Choroid plexus epithelial cell (primary cell): ENCODE data around the gene OR8H3.
"Not testable (repeated sequence)": the region's sequence is repeated elsewhere in the genome, so short reads cannot be mapped to it uniquely, and the experiment has no call there.

Experiments used
- DNase-seq: peaks from one replicate; pipeline ENCODE4 v3.0.0-alpha.2; 2010; ENCODE audit warnings: low read depth
- H3K4me3 ChIP-seq: 2 replicates; pipeline ENCODE4 v1.5.1; 2011; ENCODE audit warnings: low read depth, mild to moderate bottlenecking, control low read depth, low read length, moderate library complexity
- CTCF ChIP-seq: conservative IDR thresholded peaks from 2 replicates; pipeline ENCODE4 v1.5.1; 2011; ENCODE audit warnings: low read depth, mild to moderate bottlenecking, control low read depth, inconsistent platforms, low read length, moderate library complexity

The OR8H3 gene, protein sequence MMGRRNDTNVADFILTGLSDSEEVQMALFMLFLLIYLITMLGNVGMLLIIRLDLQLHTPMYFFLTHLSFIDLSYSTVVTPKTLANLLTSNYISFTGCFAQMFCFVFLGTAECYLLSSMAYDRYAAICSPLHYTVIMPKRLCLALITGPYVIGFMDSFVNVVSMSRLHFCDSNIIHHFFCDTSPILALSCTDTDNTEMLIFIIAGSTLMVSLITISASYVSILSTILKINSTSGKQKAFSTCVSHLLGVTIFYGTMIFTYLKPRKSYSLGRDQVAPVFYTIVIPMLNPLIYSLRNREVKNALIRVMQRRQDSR

DNA sequence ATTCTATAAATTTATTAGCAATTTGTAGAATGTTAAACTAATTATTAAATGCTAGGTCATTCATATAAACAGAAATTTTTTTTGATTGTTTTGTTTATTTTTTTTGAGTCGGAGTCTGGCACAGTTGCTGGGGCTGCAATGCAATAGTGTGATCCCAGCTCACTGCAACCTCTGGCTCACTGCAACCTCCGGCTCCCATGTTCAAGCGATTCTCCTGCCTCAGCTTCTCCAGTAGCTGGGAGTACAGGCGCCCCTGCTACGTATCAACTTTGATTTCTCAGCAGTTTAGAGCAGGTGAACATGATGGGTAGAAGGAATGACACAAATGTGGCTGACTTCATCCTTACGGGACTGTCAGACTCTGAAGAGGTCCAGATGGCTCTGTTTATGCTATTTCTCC is at the start of gene OR8H3:
TSS of gene OR8H3 (plus strand) at position 301 of the 400 bp plus-strand sequence. CDS start at position 301, 0 bp downstream.
- TF ChIP-seq CTCF = no peak
- DNase-seq = no peak
- no peak within 1 kb of the TSS for H3K4me3 ChIP-seq

GRCh38 chr11:56089697-56090096 is 32.5 kb upstream of the OR8H3 start:
- no peak for TF ChIP-seq CTCF
- DNase-seq = no peak
- H3K4me3 ChIP-seq = no peak overlapping the region

GRCh38 chr11:56093008-56093407 is 29.2 kb upstream of the OR8H3 start, which contains the start of gene OR8I2:
Gene OR8I2 (plus strand): TSS chr11:56093308. CDS start chr11:56093308, 0 bp downstream.
- no peak for TF ChIP-seq CTCF
- H3K4me3 ChIP-seq = no peak within 1 kb of the TSS
- no peak for DNase-seq

GRCh38 chr11:56103210-56103737 is 18.9 kb upstream of the OR8H3 start, which contains the start of gene OR8H2:
Gene OR8H2 (plus strand): TSS chr11:56103687. CDS start chr11:56105043, 1,356 bp downstream.
- no peak within 1 kb of the TSS for H3K4me3 ChIP-seq
- no peak for TF ChIP-seq CTCF
- DNase-seq = no peak

DNA sequence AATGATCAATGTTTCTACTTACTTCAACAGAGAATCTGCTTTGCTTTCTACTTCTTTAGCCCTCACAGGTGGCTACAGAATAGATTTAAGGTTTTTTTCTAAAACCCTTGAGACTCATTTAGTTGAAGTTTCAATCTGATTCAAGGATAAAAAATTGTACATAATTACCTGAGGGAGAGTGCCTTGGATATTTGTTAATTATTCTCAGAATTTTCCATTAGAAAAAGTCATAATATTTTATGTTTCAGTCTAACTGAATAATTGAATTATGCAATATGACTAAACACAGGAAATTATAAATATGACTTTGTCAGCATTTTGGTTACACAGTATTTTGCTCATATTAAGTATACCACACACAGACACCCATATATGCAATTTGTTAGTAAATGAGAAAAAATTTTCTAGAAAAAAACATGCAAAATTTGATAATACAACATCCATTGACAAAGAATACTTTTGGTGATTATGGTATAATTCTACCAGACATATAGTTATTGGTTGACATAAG is 18.0 kb downstream of the OR8H3 start, which contains the start of gene OR8J3:
TSS of gene OR8J3 (minus strand) at position 51 of the 511 bp plus-strand sequence. CDS start 2,483 bp downstream, outside the sequence.
- DNase-seq = no peak
- TF ChIP-seq CTCF = no peak
- H3K4me3 ChIP-seq = no peak within 1 kb of the TSS

GRCh38 chr11:56143681-56144080 is 21.5 kb downstream of the OR8H3 start:
- not testable (repeated sequence) for DNase-seq, H3K4me3 ChIP-seq

- no peak for DNase-seq
- TF ChIP-seq CTCF = no peak
- no peak overlapping the region for H3K4me3 ChIP-seq
These were observed 29.2 kb downstream of the OR8H3 start for GRCh38 chr11:56151376-56151775.
